ENCODE results near the gene CNTFR. TPM values are rescaled to one million over a fixed set of nuclear protein-coding genes. Genes with fewer than 3 reads are reported as not detected.

The CNTFR gene
- total and polyA plus RNA-seq, 10 of the 15 experiments (the other 5 are each of a cell fraction or from before 2014, with no cell fraction given), result not detected

DNA sequence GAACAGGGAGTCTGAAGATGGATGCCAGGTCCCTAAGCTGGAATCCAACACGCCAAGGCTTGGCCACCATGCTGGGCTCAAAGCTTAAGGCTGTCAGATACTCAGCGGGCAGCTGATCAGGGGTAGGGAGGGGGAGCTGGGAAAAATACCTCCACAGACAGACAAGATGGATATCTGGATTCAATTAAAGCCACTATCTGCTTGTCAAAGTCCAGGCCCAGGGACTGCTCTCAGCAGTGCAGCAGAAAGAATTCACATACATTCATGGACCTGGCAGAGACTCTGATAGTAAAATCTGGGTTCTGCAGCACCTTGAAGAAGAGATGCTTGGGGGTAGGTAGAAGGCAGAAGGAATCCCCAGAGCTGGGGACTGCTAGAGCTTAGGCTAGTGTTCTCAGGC lies 25.6 kb upstream of the CNTFR start:
- ATAC-seq, result no peak
- no peaks in the 10 kb centered on the region for H3K27me3 ChIP-seq (replicated peaks in 1 of 2; ENCODE audit: control insufficient read depth in 2 of 2, insufficient read depth in 2 of 2, low read length in 1 of 2)
- peaks cover 11% of the 10 kb centered on the region for H3K4me1 ChIP-seq (ENCODE audit: control insufficient read depth, insufficient read depth, low read length)
- H3K9ac ChIP-seq (ENCODE audit: control insufficient read depth, insufficient read depth, low read length), result no peak overlapping the region
- TF ChIP-seq MYC (IDR thresholded peaks at IDR 0.05; ENCODE audit: insufficient read depth, insufficient read length, insufficient replicate concordance, low read length, severe bottlenecking), result no peak
- TF ChIP-seq, protein P1, sequence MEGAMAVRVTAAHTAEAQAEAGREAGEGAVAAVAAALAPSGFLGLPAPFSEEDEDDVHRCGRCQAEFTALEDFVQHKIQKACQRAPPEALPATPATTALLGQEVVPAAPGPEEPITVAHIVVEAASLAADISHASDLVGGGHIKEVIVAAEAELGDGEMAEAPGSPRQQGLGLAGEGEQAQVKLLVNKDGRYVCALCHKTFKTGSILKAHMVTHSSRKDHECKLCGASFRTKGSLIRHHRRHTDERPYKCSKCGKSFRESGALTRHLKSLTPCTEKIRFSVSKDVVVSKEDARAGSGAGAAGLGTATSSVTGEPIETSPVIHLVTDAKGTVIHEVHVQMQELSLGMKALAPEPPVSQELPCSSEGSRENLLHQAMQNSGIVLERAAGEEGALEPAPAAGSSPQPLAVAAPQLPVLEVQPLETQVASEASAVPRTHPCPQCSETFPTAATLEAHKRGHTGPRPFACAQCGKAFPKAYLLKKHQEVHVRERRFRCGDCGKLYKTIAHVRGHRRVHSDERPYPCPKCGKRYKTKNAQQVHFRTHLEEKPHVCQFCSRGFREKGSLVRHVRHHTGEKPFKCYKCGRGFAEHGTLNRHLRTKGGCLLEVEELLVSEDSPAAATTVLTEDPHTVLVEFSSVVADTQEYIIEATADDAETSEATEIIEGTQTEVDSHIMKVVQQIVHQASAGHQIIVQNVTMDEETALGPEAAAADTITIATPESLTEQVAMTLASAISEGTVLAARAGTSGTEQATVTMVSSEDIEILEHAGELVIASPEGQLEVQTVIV (IDR thresholded peaks at IDR 0.05; ENCODE audit: borderline replicate concordance, partially characterized antibody), result no peak
- no peak overlapping the region for H2AFZ ChIP-seq (ENCODE audit: control insufficient read depth, low read depth, low read length)
- no peaks in the 10 kb centered on the region; the same call in 2 of the 3 replicates for H3K9me3 ChIP-seq (replicated peaks; ENCODE audit: control insufficient read depth, insufficient read depth, low read length)
- H3K27ac ChIP-seq (ENCODE audit: control insufficient read depth, insufficient read depth), result no peak overlapping the region
- DNase-seq (ENCODE audit: low read depth, low spot score), result no peak
- peaks cover 4% of the 10 kb centered on the region in 2 experiments; a peak in 2 of 4 replicates for H3K36me3 ChIP-seq (ENCODE audit: control insufficient read depth in 2 of 2, insufficient read depth in 2 of 2, low read length in 1 of 2)
- no peak overlapping the region for H3K4me2 ChIP-seq (ENCODE audit: control insufficient read depth, insufficient read depth)
- WGBS (ENCODE audit: insufficient coverage, insufficient replicate concordance, low lambda C conversion rate, missing lambda C conversion rate), result 86% methylated on average over 2 of the region's 2 CpGs
- BruUV-seq (replicated peaks), result no TSS peak
- H3K79me2 ChIP-seq (ENCODE audit: control insufficient read depth, insufficient read depth, low read length), result peaks cover 8% of the 10 kb centered on the region
- intact Hi-C loops (cut with micrococcal nuclease; ENCODE audit: unreplicated experiment), result loop anchor here (2.0 kb wide), 1 partner anchor 86 kb away; no protein-coding TSS in a partner anchor
- in situ Hi-C loops (cut with MboI), result no loop called here
- POLR2A ChIA-PET, result interaction anchor here (0.7 kb wide), 1 partner anchor 323 kb away, joined by 3 read pairs; no protein-coding TSS in a partner anchor
- RAD21 ChIA-PET (ENCODE audit: unreplicated experiment), result no interaction called here
- H4K20me1 ChIP-seq (ENCODE audit: control insufficient read depth, insufficient read depth), result no peaks in the 10 kb centered on the region
- CTCF ChIA-PET, result interaction anchor here (0.7 to 5.6 kb wide), 5 partner anchors 10 to 369 kb away, joined by 3 to 118 read pairs (median 6); partner anchors contain the start of genes GALT and SIGMAR1
- H3K4me3 ChIP-seq, result no peak overlapping the region
- SMC1A ChIA-PET (ENCODE audit: uncharacterized antibody, unreplicated experiment), result interaction anchor here (1.3 to 1.5 kb wide), 2 partner anchors 20 to 22 kb away, joined by 5 read pairs; partner anchors contain the start of gene SIGMAR1
- no peak for FAIRE-seq
